Neural progenitor cell (in vitro differentiated cells): ENCODE measurements around the gene WFIKKN1.

ENCODE experiments used
- EZH2 ChIP-seq: fragments of 200-600 bp; sonication (generic); IDR thresholded peaks from 2 replicates; pipeline ENCODE4 v1.6.1; 2017; ENCODE audit warnings: antibody characterized with exemption, mild to moderate bottlenecking, moderate library complexity
- EZH2phosphoT487 ChIP-seq: fragments of 200-600 bp; sonication (generic); IDR thresholded peaks from 2 replicates; pipeline ENCODE4 v1.6.1; 2017; ENCODE audit warnings: antibody characterized with exemption
- TF ChIP-seq, protein P1 (sequence below): fragments of 200-600 bp; sonication (generic); IDR thresholded peaks from 2 replicates; pipeline ENCODE4 v1.5.1; 2017; ENCODE audit warnings: antibody characterized with exemption, mild to moderate bottlenecking

DNA sequence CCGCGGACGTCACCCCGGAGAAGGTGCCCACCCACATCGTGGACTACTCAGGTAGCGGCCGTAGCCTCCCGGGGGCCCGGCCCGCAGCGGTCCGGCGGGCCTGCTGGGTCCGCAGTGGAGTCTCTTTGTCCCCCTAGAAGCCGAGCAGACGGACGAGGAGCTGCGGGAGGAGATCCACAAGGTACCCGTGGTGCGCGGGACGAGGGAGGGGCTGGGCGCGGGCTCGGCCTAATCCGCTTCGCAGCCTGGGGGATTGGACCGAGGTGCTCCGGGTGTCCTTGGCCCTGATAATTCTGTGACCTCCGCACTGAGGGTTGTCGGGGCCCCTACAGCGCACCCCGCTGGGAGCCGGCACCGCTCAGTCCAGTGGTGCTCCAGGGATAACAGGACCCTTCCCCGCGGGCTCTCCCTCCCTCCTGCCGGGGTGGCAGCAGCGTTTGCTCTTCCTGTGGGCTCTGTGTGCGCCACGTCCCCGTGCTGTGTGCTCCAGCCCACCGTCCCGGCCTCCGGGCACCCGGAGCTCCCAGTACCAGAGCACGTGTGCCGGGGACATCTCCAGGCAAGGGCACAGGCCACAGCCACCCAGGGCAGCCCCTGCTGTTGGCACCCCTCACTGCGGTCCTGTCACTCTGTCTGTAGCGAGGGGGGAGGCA lies 37.9 kb downstream of the WFIKKN1 start:
- TF ChIP-seq, protein P1, sequence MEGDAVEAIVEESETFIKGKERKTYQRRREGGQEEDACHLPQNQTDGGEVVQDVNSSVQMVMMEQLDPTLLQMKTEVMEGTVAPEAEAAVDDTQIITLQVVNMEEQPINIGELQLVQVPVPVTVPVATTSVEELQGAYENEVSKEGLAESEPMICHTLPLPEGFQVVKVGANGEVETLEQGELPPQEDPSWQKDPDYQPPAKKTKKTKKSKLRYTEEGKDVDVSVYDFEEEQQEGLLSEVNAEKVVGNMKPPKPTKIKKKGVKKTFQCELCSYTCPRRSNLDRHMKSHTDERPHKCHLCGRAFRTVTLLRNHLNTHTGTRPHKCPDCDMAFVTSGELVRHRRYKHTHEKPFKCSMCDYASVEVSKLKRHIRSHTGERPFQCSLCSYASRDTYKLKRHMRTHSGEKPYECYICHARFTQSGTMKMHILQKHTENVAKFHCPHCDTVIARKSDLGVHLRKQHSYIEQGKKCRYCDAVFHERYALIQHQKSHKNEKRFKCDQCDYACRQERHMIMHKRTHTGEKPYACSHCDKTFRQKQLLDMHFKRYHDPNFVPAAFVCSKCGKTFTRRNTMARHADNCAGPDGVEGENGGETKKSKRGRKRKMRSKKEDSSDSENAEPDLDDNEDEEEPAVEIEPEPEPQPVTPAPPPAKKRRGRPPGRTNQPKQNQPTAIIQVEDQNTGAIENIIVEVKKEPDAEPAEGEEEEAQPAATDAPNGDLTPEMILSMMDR: no peak
- TF ChIP-seq EZH2: no peak
- TF ChIP-seq EZH2phosphoT487: no peak
